ENCODE results near the gene THSD4.
"Not testable (repeated sequence)": the region's sequence is repeated elsewhere in the genome, so short reads cannot be mapped to it uniquely, and the experiment has no call there.

DNA sequence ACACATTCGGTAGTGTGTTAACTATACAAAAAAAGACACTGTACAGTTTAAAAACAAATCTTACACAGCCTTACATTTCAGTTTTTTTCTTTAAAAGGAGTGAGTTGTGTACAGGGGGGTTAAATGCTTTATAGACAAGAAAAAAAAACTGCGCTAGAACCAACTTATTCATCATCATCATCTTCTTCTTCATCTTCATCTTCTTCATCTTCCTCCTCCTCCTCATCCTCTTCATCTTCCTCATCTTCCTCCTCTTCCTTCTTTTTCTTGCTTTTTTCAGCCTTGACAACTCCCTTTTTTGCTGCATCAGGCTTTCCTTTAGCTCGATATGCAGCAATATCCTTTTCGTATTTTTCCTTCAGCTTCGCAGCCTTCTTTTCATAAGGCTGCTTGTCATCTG, 49.3 kb downstream of the THSD4 start:
- TF ChIP-seq BACH1 (tag; IDR thresholded peaks at IDR 0.05); ZFP1 (CRISPR knock-in tag; IDR thresholded peaks at IDR 0.05); POLR2A (conservative IDR thresholded peaks at IDR 0.05): not testable (repeated sequence)
- TF ChIP-seq, protein P1, sequence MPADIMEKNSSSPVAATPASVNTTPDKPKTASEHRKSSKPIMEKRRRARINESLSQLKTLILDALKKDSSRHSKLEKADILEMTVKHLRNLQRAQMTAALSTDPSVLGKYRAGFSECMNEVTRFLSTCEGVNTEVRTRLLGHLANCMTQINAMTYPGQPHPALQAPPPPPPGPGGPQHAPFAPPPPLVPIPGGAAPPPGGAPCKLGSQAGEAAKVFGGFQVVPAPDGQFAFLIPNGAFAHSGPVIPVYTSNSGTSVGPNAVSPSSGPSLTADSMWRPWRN (IDR thresholded peaks at IDR 0.05; ENCODE audit: low read depth) = not testable (repeated sequence)
- TF ChIP-seq, protein P2, sequence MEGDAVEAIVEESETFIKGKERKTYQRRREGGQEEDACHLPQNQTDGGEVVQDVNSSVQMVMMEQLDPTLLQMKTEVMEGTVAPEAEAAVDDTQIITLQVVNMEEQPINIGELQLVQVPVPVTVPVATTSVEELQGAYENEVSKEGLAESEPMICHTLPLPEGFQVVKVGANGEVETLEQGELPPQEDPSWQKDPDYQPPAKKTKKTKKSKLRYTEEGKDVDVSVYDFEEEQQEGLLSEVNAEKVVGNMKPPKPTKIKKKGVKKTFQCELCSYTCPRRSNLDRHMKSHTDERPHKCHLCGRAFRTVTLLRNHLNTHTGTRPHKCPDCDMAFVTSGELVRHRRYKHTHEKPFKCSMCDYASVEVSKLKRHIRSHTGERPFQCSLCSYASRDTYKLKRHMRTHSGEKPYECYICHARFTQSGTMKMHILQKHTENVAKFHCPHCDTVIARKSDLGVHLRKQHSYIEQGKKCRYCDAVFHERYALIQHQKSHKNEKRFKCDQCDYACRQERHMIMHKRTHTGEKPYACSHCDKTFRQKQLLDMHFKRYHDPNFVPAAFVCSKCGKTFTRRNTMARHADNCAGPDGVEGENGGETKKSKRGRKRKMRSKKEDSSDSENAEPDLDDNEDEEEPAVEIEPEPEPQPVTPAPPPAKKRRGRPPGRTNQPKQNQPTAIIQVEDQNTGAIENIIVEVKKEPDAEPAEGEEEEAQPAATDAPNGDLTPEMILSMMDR (IDR thresholded peaks at IDR 0.05 in 2 of 3, conservative IDR thresholded peaks at IDR 0.05 in 1 of 3; ENCODE audit: insufficient read depth in 2 of 3, low read depth in 1 of 3, low read length in 3 of 3) = not testable (repeated sequence)
